Stimulated activated CD4-positive, alpha-beta T cell treated with anti-CD3 and anti-CD28 coated beads, Interleukin-1b, Interleukin-23, amount 100 ng/mL, for 1 hour (primary cell): Measurements from ENCODE around the gene FSIP1.

Experiments used
- DNase-seq, 2 donors: peaks; one replicate each; pipeline ENCODE4 v3.0.0-alpha.2; 2020; ENCODE audit warnings: low read depth in 2 of 2

FSIP1 gene

GRCh38 chr15:39792025-39792843 lies 9.6 kb upstream of the FSIP1 start:
- no peak for DNase-seq

- no peak for DNase-seq
These were observed 7.1 kb upstream of the FSIP1 start for GRCh38 chr15:39789736-39790135.

- DNase-seq, result no peak
These were observed 6.3 kb upstream of the FSIP1 start for GRCh38 chr15:39788800-39789565.

- DNase-seq, result no peak
These were observed 5.5 kb upstream of the FSIP1 start for GRCh38 chr15:39788108-39788507.

- no peak for DNase-seq
These were observed 4.8 kb upstream of the FSIP1 start for GRCh38 chr15:39787479-39787878.

GRCh38 chr15:39786447-39787056 lies 3.9 kb upstream of the FSIP1 start:
- DNase-seq, result no peak

- DNase-seq, result no peak
These were observed 3.2 kb upstream of the FSIP1 start for GRCh38 chr15:39785841-39786240.

- DNase-seq, result no peak
These were observed 2.5 kb upstream of the FSIP1 start for GRCh38 chr15:39785139-39785538.

GRCh38 chr15:39784638-39785037 lies 2.0 kb upstream of the FSIP1 start:
- DNase-seq, result no peak

GRCh38 chr15:39784125-39784524 lies 1.5 kb upstream of the FSIP1 start:
- DNase-seq, result no peak

- DNase-seq, result no peak
These were observed 691 bp upstream of the FSIP1 start for GRCh38 chr15:39783244-39783820.

- DNase-seq, result no peak
These were observed 706 bp downstream of the FSIP1 start for GRCh38 chr15:39781967-39782302.

GRCh38 chr15:39781147-39781966 lies 1.3 kb downstream of the FSIP1 start:
- no peak for DNase-seq

- no peak for DNase-seq
These were observed 4.6 kb downstream of the FSIP1 start for GRCh38 chr15:39778021-39778420.

GRCh38 chr15:39777496-39777895 lies 5.1 kb downstream of the FSIP1 start:
- DNase-seq, result no peak

GRCh38 chr15:39776068-39776467 lies 6.6 kb downstream of the FSIP1 start:
- no peak for DNase-seq

GRCh38 chr15:39774688-39775267 lies 7.9 kb downstream of the FSIP1 start:
- peak in 1 of 2 donors; percentile 7 for DNase-seq

GRCh38 chr15:39770748-39771689 lies 11.6 kb downstream of the FSIP1 start:
- no peak for DNase-seq

- no peak for DNase-seq
These were observed 14.7 kb downstream of the FSIP1 start for GRCh38 chr15:39767921-39768320.

- no peak for DNase-seq
These were observed 21.6 kb downstream of the FSIP1 start for GRCh38 chr15:39761006-39761405.
